K562 treated with DMSO at 1 percent for 48 hours (cell line): Measurements from ENCODE around the gene RIPOR3. TPM values are rescaled to one million over a fixed set of nuclear protein-coding genes. Genes with fewer than 3 reads are reported as not detected.

Experiments
- total RNA-seq: library from RNA; unstranded; fragments of 300-600 nt; gene quantifications from 2 replicates; pipeline ENCODE4 v1.2.3, GENCODE V29; 2022; ENCODE audit warnings: low replicate concordance; ENCODE audit errors: extremely low read depth

Gene RIPOR3, protein sequence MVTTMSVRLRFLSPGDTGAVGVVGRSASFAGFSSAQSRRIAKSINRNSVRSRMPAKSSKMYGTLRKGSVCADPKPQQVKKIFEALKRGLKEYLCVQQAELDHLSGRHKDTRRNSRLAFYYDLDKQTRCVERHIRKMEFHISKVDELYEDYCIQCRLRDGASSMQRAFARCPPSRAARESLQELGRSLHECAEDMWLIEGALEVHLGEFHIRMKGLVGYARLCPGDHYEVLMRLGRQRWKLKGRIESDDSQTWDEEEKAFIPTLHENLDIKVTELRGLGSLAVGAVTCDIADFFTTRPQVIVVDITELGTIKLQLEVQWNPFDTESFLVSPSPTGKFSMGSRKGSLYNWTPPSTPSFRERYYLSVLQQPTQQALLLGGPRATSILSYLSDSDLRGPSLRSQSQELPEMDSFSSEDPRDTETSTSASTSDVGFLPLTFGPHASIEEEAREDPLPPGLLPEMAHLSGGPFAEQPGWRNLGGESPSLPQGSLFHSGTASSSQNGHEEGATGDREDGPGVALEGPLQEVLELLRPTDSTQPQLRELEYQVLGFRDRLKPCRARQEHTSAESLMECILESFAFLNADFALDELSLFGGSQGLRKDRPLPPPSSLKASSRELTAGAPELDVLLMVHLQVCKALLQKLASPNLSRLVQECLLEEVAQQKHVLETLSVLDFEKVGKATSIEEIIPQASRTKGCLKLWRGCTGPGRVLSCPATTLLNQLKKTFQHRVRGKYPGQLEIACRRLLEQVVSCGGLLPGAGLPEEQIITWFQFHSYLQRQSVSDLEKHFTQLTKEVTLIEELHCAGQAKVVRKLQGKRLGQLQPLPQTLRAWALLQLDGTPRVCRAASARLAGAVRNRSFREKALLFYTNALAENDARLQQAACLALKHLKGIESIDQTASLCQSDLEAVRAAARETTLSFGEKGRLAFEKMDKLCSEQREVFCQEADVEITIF
- total RNA-seq: not detected in 2 replicates

DNA sequence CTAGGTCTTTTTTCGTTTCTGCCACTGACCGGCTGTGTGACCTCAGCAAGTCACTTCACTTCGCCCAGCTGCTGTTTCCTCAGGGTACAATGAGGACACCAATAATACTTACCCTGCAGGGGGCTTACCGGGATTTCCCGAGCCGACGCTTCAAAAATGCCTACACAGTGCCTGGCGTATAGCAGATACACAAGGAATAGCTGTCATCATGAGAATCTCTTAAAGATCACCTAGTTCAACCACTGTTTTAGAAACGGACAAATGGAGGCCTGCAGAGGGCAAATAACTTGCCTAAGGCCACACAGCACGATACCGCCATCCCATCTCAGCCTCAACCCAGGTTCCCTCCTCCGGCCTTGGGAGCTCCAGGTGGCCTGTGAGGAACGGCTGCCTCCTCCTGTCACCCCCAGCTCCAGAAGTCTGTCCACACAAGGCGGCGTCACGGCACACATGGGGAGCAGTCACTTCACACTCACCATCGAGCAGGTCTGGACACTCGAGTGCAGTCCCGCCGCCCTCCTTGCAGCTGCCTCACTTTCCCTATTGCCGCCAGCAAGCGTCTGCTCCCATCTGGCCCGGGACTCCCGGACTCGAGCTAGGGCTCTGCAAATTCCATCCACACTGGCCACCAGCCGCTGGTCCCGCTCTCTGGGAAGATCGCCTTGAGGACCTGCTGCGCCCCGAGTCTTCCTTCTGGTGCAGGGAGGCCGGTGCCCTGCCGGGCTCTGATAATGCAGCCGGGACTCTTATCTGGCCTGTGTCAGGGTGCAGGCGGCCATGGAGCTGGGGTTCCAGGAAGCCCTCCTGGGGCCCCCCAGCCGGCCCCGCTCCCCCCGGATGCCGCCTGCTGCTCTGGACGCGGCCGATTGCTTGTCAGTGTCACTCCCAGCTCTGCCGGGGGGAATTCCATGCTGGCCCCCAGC, at the start of gene RIPOR3:
Gene RIPOR3, minus strand, starts transcription at position 893 of the 923 bp plus-strand sequence. Its CDS starts 414 bp downstream, at position 479.

DNA sequence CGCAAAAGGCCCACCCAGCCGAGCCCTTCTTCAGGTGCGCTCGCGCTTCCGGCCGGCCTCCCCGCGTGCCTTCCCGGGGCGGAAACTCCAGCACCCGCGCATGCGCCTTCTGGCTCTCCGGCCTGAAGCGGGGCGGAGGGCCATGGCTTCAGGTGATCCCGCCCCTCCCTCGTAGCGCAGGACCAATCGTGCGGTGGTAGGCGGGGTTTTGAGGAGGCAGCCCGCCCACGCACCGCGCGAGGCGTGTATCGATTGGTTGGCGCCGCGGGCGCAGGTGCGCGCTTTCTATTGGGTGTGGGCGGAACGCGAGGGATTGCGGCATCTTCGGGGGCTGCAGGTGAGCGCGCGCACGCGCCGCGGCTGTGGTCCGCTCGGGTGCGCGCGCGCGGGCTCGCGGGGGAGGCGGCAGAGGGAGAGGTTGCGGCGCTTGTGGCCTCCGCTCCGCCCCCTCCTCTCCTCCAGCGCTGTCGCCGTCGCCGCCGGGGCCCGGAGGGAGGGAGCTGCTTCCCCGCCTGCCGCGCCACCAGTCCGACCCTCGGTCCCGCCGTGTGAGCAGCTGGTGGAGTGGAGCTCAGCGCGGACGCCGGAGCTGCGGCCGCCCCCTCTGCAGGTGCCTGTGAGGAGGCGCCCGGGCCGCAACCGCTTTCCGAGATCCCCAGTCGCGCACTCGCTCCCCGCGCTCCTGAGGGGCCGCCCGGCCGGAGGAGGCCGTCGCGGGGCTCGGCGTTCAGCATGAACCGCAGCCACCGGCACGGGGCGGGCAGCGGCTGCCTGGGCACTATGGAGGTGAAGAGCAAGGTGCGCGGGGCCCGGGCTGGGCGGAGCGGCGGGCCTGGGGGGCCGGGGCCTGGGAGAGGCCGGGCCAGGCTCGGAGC, 40.0 kb upstream of the RIPOR3 start, which contains the start of gene PARD6B:
Gene PARD6B, plus strand, starts transcription at position 526 of the 875 bp plus-strand sequence. Its CDS starts 207 bp downstream, at position 733.

Other genes with a start within 250 kb of the RIPOR3 start
- not detected in 2 replicates for gene PTPN1, start 181.2 kb downstream of the RIPOR3 start, total RNA-seq
- gene PARD6B, start 40.0 kb upstream of the RIPOR3 start, total RNA-seq: not detected in 2 replicates
- not detected in 2 replicates for gene BCAS4, start 103.5 kb upstream of the RIPOR3 start, total RNA-seq
- gene ADNP, start 239.9 kb upstream of the RIPOR3 start, total RNA-seq: not detected in 2 replicates